ENCODE data around the gene CXCL1. TPM values are rescaled to one million over a fixed set of nuclear protein-coding genes. Genes with fewer than 3 reads are reported as not detected.

CXCL1 gene
- polyA plus RNA-seq, 3 donors = 1.7 to 4.4 (median 3.5) TPM

GRCh38 chr4:73866246-73866645 lies 2.9 kb upstream of the CXCL1 start:
- H3K9me3 ChIP-seq (replicated peaks in 1 of 2; ENCODE audit: control insufficient read depth in 1 of 2, insufficient read depth in 1 of 2, low read length in 2 of 2) = no peaks in the 10 kb centered on the region
- WGBS (ENCODE audit: insufficient coverage) = no CpG with 5 or more reads among the region's 2 CpGs
- H3K79me2 ChIP-seq (ENCODE audit: insufficient read depth, low read length) = peaks cover 4% of the 10 kb centered on the region
- H3K9ac ChIP-seq (ENCODE audit: insufficient read depth, low read length, poor library complexity, severe bottlenecking) = no peak overlapping the region
- H3K4me3 ChIP-seq (replicated peaks in 1 of 3; ENCODE audit: low read depth in 2 of 3, low read length in 3 of 3) = no peak overlapping the region
- H4K20me1 ChIP-seq (ENCODE audit: insufficient read depth, low read length) = no peaks in the 10 kb centered on the region
- peaks cover 13 to 41% of the 10 kb centered on the region in 2 donors for H3K4me1 ChIP-seq (ENCODE audit: control insufficient read depth in 1 of 2, insufficient read depth in 2 of 2, low read length in 2 of 2)
- no peak overlapping the region for H2AFZ ChIP-seq (ENCODE audit: insufficient read depth, low read depth, low read length, poor library complexity, severe bottlenecking)
- H3K36me3 ChIP-seq (replicated peaks in 1 of 2; ENCODE audit: control insufficient read depth in 1 of 2, insufficient read depth in 2 of 2, low read length in 2 of 2) = no peaks in the 10 kb centered on the region
- Mint-ChIP-seq H3K9me3 (peaks cover 0 to 1% (median 0%) of the 10 kb centered on the region in 7 donors), H3K4me3 (no peak overlapping the region), H3K4me1 (peaks cover 32% of the 10 kb centered on the region), H3K27me3 (ENCODE audit: low read depth in 3 of 3) (peaks cover 0 to 4% (median 2%) of the 10 kb centered on the region in 3 donors), H3K27ac (no peak overlapping the region), H3K36me3 (peaks cover 0 to 3% of the 10 kb centered on the region in 2 donors)
- TF ChIP-seq, protein P1, sequence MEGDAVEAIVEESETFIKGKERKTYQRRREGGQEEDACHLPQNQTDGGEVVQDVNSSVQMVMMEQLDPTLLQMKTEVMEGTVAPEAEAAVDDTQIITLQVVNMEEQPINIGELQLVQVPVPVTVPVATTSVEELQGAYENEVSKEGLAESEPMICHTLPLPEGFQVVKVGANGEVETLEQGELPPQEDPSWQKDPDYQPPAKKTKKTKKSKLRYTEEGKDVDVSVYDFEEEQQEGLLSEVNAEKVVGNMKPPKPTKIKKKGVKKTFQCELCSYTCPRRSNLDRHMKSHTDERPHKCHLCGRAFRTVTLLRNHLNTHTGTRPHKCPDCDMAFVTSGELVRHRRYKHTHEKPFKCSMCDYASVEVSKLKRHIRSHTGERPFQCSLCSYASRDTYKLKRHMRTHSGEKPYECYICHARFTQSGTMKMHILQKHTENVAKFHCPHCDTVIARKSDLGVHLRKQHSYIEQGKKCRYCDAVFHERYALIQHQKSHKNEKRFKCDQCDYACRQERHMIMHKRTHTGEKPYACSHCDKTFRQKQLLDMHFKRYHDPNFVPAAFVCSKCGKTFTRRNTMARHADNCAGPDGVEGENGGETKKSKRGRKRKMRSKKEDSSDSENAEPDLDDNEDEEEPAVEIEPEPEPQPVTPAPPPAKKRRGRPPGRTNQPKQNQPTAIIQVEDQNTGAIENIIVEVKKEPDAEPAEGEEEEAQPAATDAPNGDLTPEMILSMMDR (IDR thresholded peaks at IDR 0.05) = no peak
- intact Hi-C loops (cut with micrococcal nuclease) = no loop called here
- no peaks in the 10 kb centered on the region for H3K27me3 ChIP-seq (ENCODE audit: control insufficient read depth in 2 of 2, insufficient read depth in 2 of 2, low read length in 2 of 2)
- DNase-seq = no peak
- no peak overlapping the region for H3K27ac ChIP-seq (ENCODE audit: low read depth in 1 of 2, low read length in 2 of 2)
- H3K4me2 ChIP-seq (replicated peaks; ENCODE audit: extremely low read depth, low read length, poor library complexity, severe bottlenecking) = no peak overlapping the region

GRCh38 chr4:73867783-73868182 lies 1.4 kb upstream of the CXCL1 start:
- TF ChIP-seq, protein P1 (IDR thresholded peaks at IDR 0.05) = no peak
- Mint-ChIP-seq H3K9me3 (peaks cover 0 to 3% (median 0%) of the 10 kb centered on the region in 7 donors), H3K36me3 (peaks cover 0 to 3% of the 10 kb centered on the region in 2 donors), H3K27ac (no peak overlapping the region), H3K27me3 (ENCODE audit: low read depth in 3 of 3) (peaks cover 0 to 4% (median 2%) of the 10 kb centered on the region in 3 donors), H3K4me3 (no peak overlapping the region), H3K4me1 (peaks cover 43% of the 10 kb centered on the region)
- Histone ChIP-seq H3K79me2 (ENCODE audit: insufficient read depth, low read length) (peaks cover 4% of the 10 kb centered on the region), H3K27ac (ENCODE audit: low read depth in 1 of 2, low read length in 2 of 2) (no peak overlapping the region), H3K4me3 (replicated peaks in 1 of 3; ENCODE audit: low read depth in 2 of 3, low read length in 3 of 3) (no peak overlapping the region), H2AFZ (ENCODE audit: insufficient read depth, low read depth, low read length, poor library complexity, severe bottlenecking) (no peak overlapping the region), H3K9me3 (replicated peaks in 1 of 2; ENCODE audit: control insufficient read depth in 1 of 2, insufficient read depth in 1 of 2, low read length in 2 of 2) (no peaks in the 10 kb centered on the region), H3K4me2 (replicated peaks; ENCODE audit: extremely low read depth, low read length, poor library complexity, severe bottlenecking) (no peak overlapping the region), H3K4me1 (ENCODE audit: control insufficient read depth in 1 of 2, insufficient read depth in 2 of 2, low read length in 2 of 2) (peaks cover 26 to 57% of the 10 kb centered on the region in 2 donors), H3K36me3 (replicated peaks in 1 of 2; ENCODE audit: control insufficient read depth in 1 of 2, insufficient read depth in 2 of 2, low read length in 2 of 2) (no peaks in the 10 kb centered on the region), H4K20me1 (ENCODE audit: insufficient read depth, low read length) (no peaks in the 10 kb centered on the region), H3K9ac (ENCODE audit: insufficient read depth, low read length, poor library complexity, severe bottlenecking) (no peak overlapping the region), H3K27me3 (ENCODE audit: control insufficient read depth in 2 of 2, insufficient read depth in 2 of 2, low read length in 2 of 2) (no peaks in the 10 kb centered on the region)
- intact Hi-C loops (cut with micrococcal nuclease) = no loop called here
- no peak for DNase-seq
- WGBS (ENCODE audit: insufficient coverage) = 40% methylated on average over 1 of the region's 3 CpGs
